Astrocyte of the spinal cord (primary cell): ENCODE measurements around the gene CACNA1B.

Experiments
- DNase-seq: peaks from one replicate; pipeline ENCODE4 v3.0.0; 2011; ENCODE audit warnings: low read depth, low spot score
- H3K4me3 ChIP-seq: 2 replicates; pipeline ENCODE4 v1.5.1; 2011; ENCODE audit warnings: low read depth, mild to moderate bottlenecking, low read length, moderate library complexity
- CTCF ChIP-seq: IDR thresholded peaks from 2 replicates; pipeline ENCODE4 v1.5.1; 2012; ENCODE audit warnings: low read depth, mild to moderate bottlenecking, low read length, inconsistent platforms
- in situ Hi-C: cut with HindIII; loops from 2 replicates; pipeline ENCODE4 v1.10.0; 2017; ENCODE audit warnings: low sequenced_read_pairs

Gene CACNA1B

GRCh38 chr9:138066049-138066448 is 188.5 kb downstream of the CACNA1B start:
- in situ Hi-C loops, result no loop called here
- no peak overlapping the region for H3K4me3 ChIP-seq
- TF ChIP-seq CTCF, result no peak
- DNase-seq, result no peak

GRCh38 chr9:138067613-138068367 is 190.2 kb downstream of the CACNA1B start:
- no peak for TF ChIP-seq CTCF
- H3K4me3 ChIP-seq, result no peak overlapping the region
- no peak for DNase-seq
- in situ Hi-C loops, result no loop called here

GRCh38 chr9:138068601-138069035 is 191.0 kb downstream of the CACNA1B start:
- no peak for DNase-seq
- in situ Hi-C loops, result no loop called here
- H3K4me3 ChIP-seq, result no peak overlapping the region

GRCh38 chr9:138069731-138070456 is 192.3 kb downstream of the CACNA1B start:
- no peak for TF ChIP-seq CTCF
- DNase-seq, result no peak
- in situ Hi-C loops, result no loop called here

More at GRCh38 chr9:138068601-138069035, 191.0 kb downstream of the CACNA1B start:
- TF ChIP-seq CTCF, result no peak

GRCh38 chr9:138070815-138071214 is 193.2 kb downstream of the CACNA1B start:
- in situ Hi-C loops, result no loop called here
- no peak for DNase-seq
- no peak for TF ChIP-seq CTCF

More at GRCh38 chr9:138069731-138070456, 192.3 kb downstream of the CACNA1B start:
- H3K4me3 ChIP-seq, result no peak overlapping the region

GRCh38 chr9:138071292-138071691 is 193.7 kb downstream of the CACNA1B start:
- in situ Hi-C loops, result no loop called here
- no peak for TF ChIP-seq CTCF
- no peak overlapping the region for H3K4me3 ChIP-seq
- DNase-seq, result no peak

More at GRCh38 chr9:138070815-138071214, 193.2 kb downstream of the CACNA1B start:
- no peak overlapping the region for H3K4me3 ChIP-seq
